H9 (cell line): ENCODE data around the gene MAGI1. TPM values are rescaled to one million over a fixed set of nuclear protein-coding genes. Genes with fewer than 3 reads are reported as not detected.

Source experiments
- DNase-seq: peaks from one replicate; pipeline ENCODE4 v3.0.0-alpha.2; 2017
- H2AFZ ChIP-seq: one replicate; pipeline ENCODE4 v1.6.1; 2013; ENCODE audit warnings: mild to moderate bottlenecking, low read length, control low read depth, moderate library complexity
- H2AK5ac ChIP-seq: 2 replicates; pipeline ENCODE4 v1.6.1; 2013; ENCODE audit warnings: low read length, control low read depth, mixed read lengths; ENCODE audit not compliant: insufficient read length
- H2BK120ac ChIP-seq: one replicate; pipeline ENCODE4 v1.6.1; 2013; ENCODE audit warnings: low read depth, mild to moderate bottlenecking, low read length, control low read depth, inconsistent platforms; ENCODE audit not compliant: poor library complexity, severe bottlenecking
- H2BK12ac ChIP-seq: 2 replicates; pipeline ENCODE4 v1.6.1; 2013; ENCODE audit warnings: low read length, control low read depth, mixed read lengths, low read depth; ENCODE audit not compliant: insufficient read length
- H2BK15ac ChIP-seq: 2 replicates; pipeline ENCODE4 v1.6.1; 2013; ENCODE audit warnings: low read depth, low read length, control low read depth
- H2BK20ac ChIP-seq: one replicate; pipeline ENCODE4 v1.6.1; 2013; ENCODE audit warnings: low read depth, mild to moderate bottlenecking, low read length, control low read depth, inconsistent platforms; ENCODE audit not compliant: poor library complexity, severe bottlenecking
- H2BK5ac ChIP-seq: 2 replicates; pipeline ENCODE4 v1.6.1; 2013; ENCODE audit warnings: low read length, control low read depth, mixed read lengths; ENCODE audit not compliant: insufficient read length
- H3K14ac ChIP-seq: 2 replicates; pipeline ENCODE4 v1.6.1; 2013; ENCODE audit warnings: low read length, control low read depth; ENCODE audit not compliant: insufficient read depth
- H3K18ac ChIP-seq: 2 replicates; pipeline ENCODE4 v1.6.1; 2013; ENCODE audit warnings: low read depth, mild to moderate bottlenecking, mixed read lengths, low read length, control low read depth; ENCODE audit not compliant: insufficient read length
- H3K23ac ChIP-seq: 2 replicates; pipeline ENCODE4 v1.6.1; 2013; ENCODE audit warnings: low read length, control low read depth, mixed read lengths, low read depth; ENCODE audit not compliant: insufficient read length
- H3K23me2 ChIP-seq: 2 replicates; pipeline ENCODE4 v1.6.1; 2013; ENCODE audit warnings: low read depth, mild to moderate bottlenecking, mixed read lengths, low read length, control low read depth; ENCODE audit not compliant: insufficient read length, poor library complexity, severe bottlenecking
- H3K27ac ChIP-seq: 2 replicates; pipeline ENCODE4 v1.5.1; 2013; ENCODE audit warnings: low read length, control low read depth, mixed read lengths, low read depth; ENCODE audit not compliant: insufficient read length
- H3K27me3 ChIP-seq: 2 replicates; pipeline ENCODE4 v1.6.1; 2013; ENCODE audit warnings: low read length, control low read depth, inconsistent platforms; ENCODE audit not compliant: insufficient read depth
- H3K4ac ChIP-seq: 2 replicates; pipeline ENCODE4 v1.6.1; 2013; ENCODE audit warnings: low read depth, mild to moderate bottlenecking, control low read depth, inconsistent platforms, low read length, moderate library complexity
- H3K4me1 ChIP-seq: 2 replicates; pipeline ENCODE4 v1.6.1; 2013; ENCODE audit warnings: low read length, control low read depth, inconsistent platforms; ENCODE audit not compliant: insufficient read depth
- H3K4me2 ChIP-seq: 2 replicates; pipeline ENCODE4 v1.6.1; 2013; ENCODE audit warnings: low read length, control low read depth, mixed read lengths; ENCODE audit not compliant: insufficient read length, insufficient read depth
- H3K56ac ChIP-seq: 2 replicates; pipeline ENCODE4 v1.6.1; 2013; ENCODE audit warnings: low read depth, mild to moderate bottlenecking, mixed read lengths, low read length, control low read depth; ENCODE audit not compliant: insufficient read length
- H3K79me1 ChIP-seq: 2 replicates; pipeline ENCODE4 v1.6.1; 2013; ENCODE audit warnings: low read depth, mild to moderate bottlenecking, moderate library complexity, low read length, control low read depth, inconsistent platforms; ENCODE audit not compliant: insufficient read depth, poor library complexity, severe bottlenecking
- H3K79me2 ChIP-seq: 2 replicates; pipeline ENCODE4 v1.6.1; 2013; ENCODE audit warnings: low read length, control low read depth, inconsistent platforms; ENCODE audit not compliant: insufficient read depth
- H3K9ac ChIP-seq: 2 replicates; pipeline ENCODE4 v1.6.1; 2013; ENCODE audit warnings: low read length, control low read depth, mixed read lengths; ENCODE audit not compliant: insufficient read length; ENCODE audit errors: extremely low read depth
- H3K9me3 ChIP-seq: one replicate; pipeline ENCODE4 v1.6.1; 2013; ENCODE audit warnings: low read depth, low read length, inconsistent platforms; ENCODE audit not compliant: control insufficient read depth
- H3T11ph ChIP-seq: one replicate; pipeline ENCODE4 v1.6.1; 2013; ENCODE audit warnings: mild to moderate bottlenecking, low read length, control low read depth, inconsistent platforms
- H4K20me1 ChIP-seq: one replicate; pipeline ENCODE4 v1.6.1; 2013; ENCODE audit not compliant: control insufficient read depth, insufficient read length, insufficient read depth
- H4K5ac ChIP-seq: 2 replicates; pipeline ENCODE4 v1.6.1; 2013; ENCODE audit warnings: low read depth, mild to moderate bottlenecking, mixed read lengths, low read length, control low read depth; ENCODE audit not compliant: insufficient read length
- H4K8ac ChIP-seq: replicated peaks from 2 replicates; pipeline ENCODE4 v1.6.1; 2013; ENCODE audit warnings: low read length, control low read depth, mixed read lengths, low read depth; ENCODE audit not compliant: insufficient read length
- H4K91ac ChIP-seq: 2 replicates; pipeline ENCODE4 v1.6.1; 2013; ENCODE audit warnings: low read depth, mild to moderate bottlenecking, moderate library complexity, mixed read lengths, low read length, control low read depth; ENCODE audit not compliant: insufficient read length
- H3K27ac Mint-ChIP-seq, 3 experiments: 2 replicates in 2 of 3; 3 replicates in 1 of 3; pipeline ENCODE4 v1.8.0; 2020 to 2021; ENCODE audit warnings: mixed read lengths in 3 of 3, mild to moderate bottlenecking in 1 of 3, moderate library complexity in 1 of 3
- H3K27me3 Mint-ChIP-seq: 2 replicates; pipeline ENCODE4 v1.8.0; 2021; ENCODE audit warnings: low read depth, mild to moderate bottlenecking, moderate library complexity, mixed read lengths
- H3K36me3 Mint-ChIP-seq, 3 experiments: 2 replicates in 2 of 3; 3 replicates in 1 of 3; pipeline ENCODE4 v1.8.0; 2020 to 2021; ENCODE audit warnings: low read depth in 3 of 3, mixed read lengths in 3 of 3; ENCODE audit not compliant: insufficient read depth in 1 of 3
- H3K4me1 Mint-ChIP-seq, 2 experiments: 2 replicates each; pipeline ENCODE4 v1.8.0; 2020; ENCODE audit warnings: mixed read lengths in 2 of 2
- H3K4me3 Mint-ChIP-seq, 2 experiments: 2 replicates in 1 of 2; 3 replicates in 1 of 2; pipeline ENCODE4 v1.8.0; 2020 to 2021; ENCODE audit warnings: mild to moderate bottlenecking in 2 of 2, mixed read lengths in 2 of 2, moderate library complexity in 1 of 2
- H3K9me3 Mint-ChIP-seq, 2 experiments: 2 replicates in 1 of 2; 3 replicates in 1 of 2; pipeline ENCODE4 v1.8.0; 2020; ENCODE audit warnings: mild to moderate bottlenecking in 2 of 2, mixed read lengths in 2 of 2, moderate library complexity in 1 of 2
- CTCF ChIP-seq: fragments of 200-600 bp; sonication (generic); conservative IDR thresholded peaks from 3 replicates; pipeline ENCODE4 v1.8.0; 2021; ENCODE audit warnings: antibody characterized with exemption, mild to moderate bottlenecking
- WGBS: extraction: QIAGEN DNeasy Blood & Tissue Kit; methylation state at CpG from one replicate; pipeline ENCODE4 v1.1.7; 2013; ENCODE audit warnings: missing lambda C conversion rate, low lambda C conversion rate, mixed read lengths; ENCODE audit not compliant: insufficient read length; ENCODE audit errors: extremely low coverage; 5-methylcytosine and 5-hydroxymethylcytosine counted together
- total RNA-seq: library from RNA; stranded (reverse); gene quantifications from 2 replicates; pipeline ENCODE4 v1.2.1, GENCODE V29; 2021

The MAGI1 gene
- total RNA-seq, 1 experiment from 2014 or later: 65.7 TPM

- no peaks in the 10 kb centered on the region for H3K9me3 ChIP-seq
- no peak overlapping the region for H3K4ac ChIP-seq
- no peak overlapping the region for H3K23ac ChIP-seq
- no peak overlapping the region for H3K18ac ChIP-seq
- H3K27ac ChIP-seq: no peak overlapping the region
- H2BK15ac ChIP-seq: no peak overlapping the region
- no peak overlapping the region for H4K91ac ChIP-seq
- no peak overlapping the region for H2BK20ac ChIP-seq
- H2BK120ac ChIP-seq: no peak overlapping the region
- H3K56ac ChIP-seq: no peak overlapping the region
- no peak overlapping the region for H3K4me2 ChIP-seq
- no peak overlapping the region for H3K14ac ChIP-seq
- no peak overlapping the region for H2BK5ac ChIP-seq
- peaks cover 42 to 52% of the 10 kb centered on the region in 2 experiments for H3K4me1 Mint-ChIP-seq
- H4K8ac ChIP-seq: no peak overlapping the region
- no peaks in the 10 kb centered on the region for H3K27me3 ChIP-seq
- peaks cover under 1% of the 10 kb centered on the region for H3K27me3 Mint-ChIP-seq
- WGBS: no CpG with 5 or more reads among the region's 1 CpG
- H3K79me2 ChIP-seq: no peaks in the 10 kb centered on the region
- H2AFZ ChIP-seq: no peak overlapping the region
- H3K9ac ChIP-seq: no peak overlapping the region
- no peak overlapping the region for H3K4me3 Mint-ChIP-seq
- no peak for DNase-seq
- H2AK5ac ChIP-seq: no peak overlapping the region
- H4K20me1 ChIP-seq: no peaks in the 10 kb centered on the region
- TF ChIP-seq CTCF: no peak
- no peak overlapping the region for H4K5ac ChIP-seq
- H3K4me1 ChIP-seq: peaks cover 14% of the 10 kb centered on the region
- H2BK12ac ChIP-seq: no peak overlapping the region
- H3K9me3 Mint-ChIP-seq: no peaks in the 10 kb centered on the region
- no peaks in the 10 kb centered on the region for H3K23me2 ChIP-seq
- no peak overlapping the region; a peak in 1 of 7 replicates for H3K27ac Mint-ChIP-seq
- H3K36me3 Mint-ChIP-seq: no peaks in the 10 kb centered on the region
- no peak overlapping the region for H3T11ph ChIP-seq
- H3K79me1 ChIP-seq: no peaks in the 10 kb centered on the region
Observed at GRCh38 chr3:65347166-65347565, 691.6 kb downstream of the MAGI1 start.
